Liver (tissue), 9 donors: Measurements from ENCODE around the gene SNHG17. TPM values are rescaled to one million over a fixed set of nuclear protein-coding genes. Genes with fewer than 3 reads are reported as not detected.

Source experiments
- DNase-seq: peaks from one replicate; pipeline ENCODE4 v3.0.0-alpha.2; 2017; ENCODE audit warnings: low spot score
- H3K27ac ChIP-seq, 2 donors: one replicate each; pipeline ENCODE4 v1.7.0; 2013; ENCODE audit warnings: inconsistent platforms in 2 of 2, low read length in 2 of 2, control low read depth in 1 of 2, low read depth in 1 of 2, mild to moderate bottlenecking in 1 of 2
- H3K27me3 ChIP-seq, 4 donors: one replicate each; pipeline versions ENCODE4 v1.6.1 to v1.7.0; 2013; ENCODE audit warnings: low read length in 3 of 4, inconsistent platforms in 1 of 4, mild to moderate bottlenecking in 1 of 4, moderate library complexity in 1 of 4; ENCODE audit not compliant: control insufficient read depth in 4 of 4, insufficient read depth in 4 of 4
- H3K36me3 ChIP-seq, 4 donors: one replicate each; pipeline versions ENCODE4 v1.6.1 to v1.7.0; 2013; ENCODE audit warnings: low read length in 3 of 4, mild to moderate bottlenecking in 3 of 4, low read depth in 1 of 4, moderate library complexity in 1 of 4; ENCODE audit not compliant: control insufficient read depth in 4 of 4, insufficient read depth in 3 of 4
- H3K4me1 ChIP-seq, 4 donors: one replicate each; pipeline versions ENCODE4 v1.6.1 to v1.7.0; 2013; ENCODE audit warnings: low read length in 3 of 4, mild to moderate bottlenecking in 3 of 4, moderate library complexity in 1 of 4; ENCODE audit not compliant: control insufficient read depth in 4 of 4, insufficient read depth in 4 of 4
- H3K4me3 ChIP-seq, 3 donors: one replicate each; pipeline versions ENCODE4 v1.6.1 to v1.7.0; 2013; ENCODE audit warnings: low read length in 3 of 3, control low read depth in 1 of 3, low read depth in 1 of 3, mild to moderate bottlenecking in 1 of 3
- H3K9ac ChIP-seq, 2 donors: one replicate each; pipeline ENCODE4 v1.7.0; 2013; ENCODE audit warnings: low read length in 2 of 2, mild to moderate bottlenecking in 2 of 2, moderate library complexity in 2 of 2, control low read depth in 1 of 2, low read depth in 1 of 2
- H3K9me3 ChIP-seq, 4 donors: one replicate each; pipeline versions ENCODE4 v1.6.1 to v1.7.0; 2013; ENCODE audit warnings: low read length in 3 of 4; ENCODE audit not compliant: control insufficient read depth in 4 of 4
- EGR1 ChIP-seq, 2 donors: IDR thresholded peaks; 2 replicates each; pipeline ENCODE4 v1.6.1; 2016 to 2018; ENCODE audit warnings: antibody characterized with exemption in 2 of 2, low read depth in 2 of 2
- GABPA ChIP-seq, 2 donors: IDR thresholded peaks in 1 of 2; conservative IDR thresholded peaks in 1 of 2; 2 replicates each; pipeline ENCODE4 v1.6.1; 2016; ENCODE audit warnings: antibody characterized with exemption in 2 of 2, mild to moderate bottlenecking in 1 of 2, moderate library complexity in 1 of 2
- HNF4G ChIP-seq: IDR thresholded peaks from 2 replicates; pipeline ENCODE4 v1.6.1; 2016; ENCODE audit warnings: antibody characterized with exemption
- RAD21 ChIP-seq, 2 donors: IDR thresholded peaks; 2 replicates each; pipeline ENCODE4 v1.6.1; 2016; ENCODE audit warnings: antibody characterized with exemption in 2 of 2, mild to moderate bottlenecking in 2 of 2
- RXRA ChIP-seq, 2 donors: IDR thresholded peaks; 2 replicates each; pipeline ENCODE4 v1.6.1; 2017 to 2018; ENCODE audit warnings: antibody characterized with exemption in 2 of 2, mild to moderate bottlenecking in 1 of 2
- TAF1 ChIP-seq: conservative IDR thresholded peaks from 2 replicates; pipeline ENCODE4 v1.6.1; 2016; ENCODE audit warnings: antibody characterized with exemption, mild to moderate bottlenecking
- YY1 ChIP-seq: IDR thresholded peaks from 2 replicates; pipeline ENCODE4 v1.6.1; 2016; ENCODE audit warnings: antibody characterized with exemption, mild to moderate bottlenecking
- WGBS: extraction: QIAGEN DNeasy Blood & Tissue Kit; methylation state at CpG from one replicate; pipeline ENCODE4 v1.1.7; 2013; 5-methylcytosine and 5-hydroxymethylcytosine counted together
- polyA plus RNA-seq, 2 donors: library from polyadenylated mRNA; stranded (reverse) in 1 of 2; unstranded in 1 of 2; fragments of 200-250 nt in 1 of 2; fragments of >200 nt in 1 of 2; fragmentation: Nextera tagmentation in 1 of 2; extraction: Ambion mirVana in 1 of 2; gene quantifications; one replicate each; pipeline versions ENCODE4 v1.2.1 to v1.2.3, GENCODE V29; 2013 to 2015
- total RNA-seq, 2 donors: library from RNA; depleted of rRNA; stranded (reverse); fragments of >200 nt; gene quantifications; one replicate each; pipeline ENCODE4 v1.2.3, GENCODE V29; 2014
- TF ChIP-seq, protein P1 (sequence below): IDR thresholded peaks from 2 replicates; pipeline ENCODE4 v1.6.1; 2016; ENCODE audit warnings: antibody characterized with exemption
- TF ChIP-seq, protein P2 (sequence below): IDR thresholded peaks from 2 replicates; pipeline ENCODE4 v1.6.1; 2016; ENCODE audit warnings: antibody characterized with exemption, mild to moderate bottlenecking
- TF ChIP-seq, protein P3 (sequence below): IDR thresholded peaks from 2 replicates; pipeline ENCODE4 v1.6.1; 2016; ENCODE audit warnings: antibody characterized with exemption
- donor health status: healthy.
- donor health status: healthy.
- donor health status: healthy.
- donor health status: healthy.
- donor health status: healthy.

SNHG17 gene
- total and polyA plus RNA-seq, 4 donors = 6.3 to 24.6 (median 14.0) TPM

GRCh38 chr20:38428800-38429199 is 6.3 kb downstream of the SNHG17 start:
- Histone ChIP-seq H3K4me1 (peaks cover 0 to 48% (median 38%) of the 10 kb centered on the region in 4 donors), H3K27ac (peak overlapping the region; percentile 81 to 90), H3K27me3 (no peaks in the 10 kb centered on the region), H3K4me3 (no peak overlapping the region), H3K9me3 (no peaks in the 10 kb centered on the region), H3K36me3 (peaks cover 17 to 79% (median 67%) of the 10 kb centered on the region in 4 donors), H3K9ac (no peak overlapping the region)
- WGBS = 91% methylated on average over 3 of the region's 3 CpGs
- no peak for TF ChIP-seq HNF4G
- TF ChIP-seq, protein P1, sequence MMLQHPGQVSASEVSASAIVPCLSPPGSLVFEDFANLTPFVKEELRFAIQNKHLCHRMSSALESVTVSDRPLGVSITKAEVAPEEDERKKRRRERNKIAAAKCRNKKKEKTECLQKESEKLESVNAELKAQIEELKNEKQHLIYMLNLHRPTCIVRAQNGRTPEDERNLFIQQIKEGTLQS = no peak
- TF ChIP-seq TAF1 = no peak
- TF ChIP-seq YY1 = no peak
- TF ChIP-seq RAD21 (IDR thresholded peaks at IDR 0.05) = no peak
- no peak for TF ChIP-seq EGR1 (IDR thresholded peaks at IDR 0.05; ENCODE audit: low read depth in 2 of 2)
- no peak for TF ChIP-seq RXRA (IDR thresholded peaks at IDR 0.05)
- no peak for DNase-seq

DNA sequence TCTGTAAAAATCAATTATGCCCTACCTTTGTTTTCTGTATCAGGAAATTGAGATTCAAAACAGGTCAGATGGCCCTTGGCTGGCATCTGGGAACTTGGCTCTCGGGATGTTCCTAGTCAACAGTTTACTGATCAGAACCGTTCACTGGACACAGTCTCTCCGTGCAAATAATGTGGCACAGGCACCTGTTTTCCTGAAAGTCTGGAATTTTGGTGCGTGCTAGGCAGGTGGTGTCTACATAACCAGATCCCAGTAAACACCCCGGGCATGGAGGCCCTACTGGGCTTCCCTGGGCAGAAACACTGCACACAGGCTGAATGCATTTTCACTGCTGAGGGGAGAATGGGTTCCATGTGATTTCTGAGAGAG is 7.5 kb downstream of the SNHG17 start:
- H3K9ac ChIP-seq = no peak overlapping the region
- no peak for DNase-seq
- H3K27me3 ChIP-seq = no peaks in the 10 kb centered on the region
- no peak for TF ChIP-seq RXRA (IDR thresholded peaks at IDR 0.05)
- no peak for TF ChIP-seq GABPA (IDR thresholded peaks at IDR 0.05 in 1 of 2, conservative IDR thresholded peaks at IDR 0.05 in 1 of 2)
- TF ChIP-seq, protein P2, sequence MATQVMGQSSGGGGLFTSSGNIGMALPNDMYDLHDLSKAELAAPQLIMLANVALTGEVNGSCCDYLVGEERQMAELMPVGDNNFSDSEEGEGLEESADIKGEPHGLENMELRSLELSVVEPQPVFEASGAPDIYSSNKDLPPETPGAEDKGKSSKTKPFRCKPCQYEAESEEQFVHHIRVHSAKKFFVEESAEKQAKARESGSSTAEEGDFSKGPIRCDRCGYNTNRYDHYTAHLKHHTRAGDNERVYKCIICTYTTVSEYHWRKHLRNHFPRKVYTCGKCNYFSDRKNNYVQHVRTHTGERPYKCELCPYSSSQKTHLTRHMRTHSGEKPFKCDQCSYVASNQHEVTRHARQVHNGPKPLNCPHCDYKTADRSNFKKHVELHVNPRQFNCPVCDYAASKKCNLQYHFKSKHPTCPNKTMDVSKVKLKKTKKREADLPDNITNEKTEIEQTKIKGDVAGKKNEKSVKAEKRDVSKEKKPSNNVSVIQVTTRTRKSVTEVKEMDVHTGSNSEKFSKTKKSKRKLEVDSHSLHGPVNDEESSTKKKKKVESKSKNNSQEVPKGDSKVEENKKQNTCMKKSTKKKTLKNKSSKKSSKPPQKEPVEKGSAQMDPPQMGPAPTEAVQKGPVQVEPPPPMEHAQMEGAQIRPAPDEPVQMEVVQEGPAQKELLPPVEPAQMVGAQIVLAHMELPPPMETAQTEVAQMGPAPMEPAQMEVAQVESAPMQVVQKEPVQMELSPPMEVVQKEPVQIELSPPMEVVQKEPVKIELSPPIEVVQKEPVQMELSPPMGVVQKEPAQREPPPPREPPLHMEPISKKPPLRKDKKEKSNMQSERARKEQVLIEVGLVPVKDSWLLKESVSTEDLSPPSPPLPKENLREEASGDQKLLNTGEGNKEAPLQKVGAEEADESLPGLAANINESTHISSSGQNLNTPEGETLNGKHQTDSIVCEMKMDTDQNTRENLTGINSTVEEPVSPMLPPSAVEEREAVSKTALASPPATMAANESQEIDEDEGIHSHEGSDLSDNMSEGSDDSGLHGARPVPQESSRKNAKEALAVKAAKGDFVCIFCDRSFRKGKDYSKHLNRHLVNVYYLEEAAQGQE = no peak
- TF ChIP-seq, protein P3, sequence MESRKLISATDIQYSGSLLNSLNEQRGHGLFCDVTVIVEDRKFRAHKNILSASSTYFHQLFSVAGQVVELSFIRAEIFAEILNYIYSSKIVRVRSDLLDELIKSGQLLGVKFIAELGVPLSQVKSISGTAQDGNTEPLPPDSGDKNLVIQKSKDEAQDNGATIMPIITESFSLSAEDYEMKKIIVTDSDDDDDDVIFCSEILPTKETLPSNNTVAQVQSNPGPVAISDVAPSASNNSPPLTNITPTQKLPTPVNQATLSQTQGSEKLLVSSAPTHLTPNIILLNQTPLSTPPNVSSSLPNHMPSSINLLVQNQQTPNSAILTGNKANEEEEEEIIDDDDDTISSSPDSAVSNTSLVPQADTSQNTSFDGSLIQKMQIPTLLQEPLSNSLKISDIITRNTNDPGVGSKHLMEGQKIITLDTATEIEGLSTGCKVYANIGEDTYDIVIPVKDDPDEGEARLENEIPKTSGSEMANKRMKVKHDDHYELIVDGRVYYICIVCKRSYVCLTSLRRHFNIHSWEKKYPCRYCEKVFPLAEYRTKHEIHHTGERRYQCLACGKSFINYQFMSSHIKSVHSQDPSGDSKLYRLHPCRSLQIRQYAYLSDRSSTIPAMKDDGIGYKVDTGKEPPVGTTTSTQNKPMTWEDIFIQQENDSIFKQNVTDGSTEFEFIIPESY = no peak
- H3K27ac ChIP-seq = peak overlapping the region; percentile 81 to 90
- H3K4me1 ChIP-seq = peaks cover 0 to 44% (median 37%) of the 10 kb centered on the region in 4 donors
- 31% methylated on average over 5 of the region's 5 CpGs for WGBS
- H3K36me3 ChIP-seq = peaks cover 14 to 84% (median 68%) of the 10 kb centered on the region in 4 donors
- H3K9me3 ChIP-seq = no peaks in the 10 kb centered on the region
- no peak overlapping the region for H3K4me3 ChIP-seq
